Parathyroid adenoma (tissue), 2 donors: Measurements from ENCODE around the gene TRMT61A.

ENCODE experiments used
- H2AFZ ChIP-seq: fragments of 300-600 bp; sonication (generic); one replicate; pipeline ENCODE4 v1.7.0; 2017; ENCODE audit warnings: antibody characterized with exemption, mild to moderate bottlenecking
- H3K27ac ChIP-seq: fragments of 300-600 bp; sonication (generic); one replicate; pipeline ENCODE4 v1.7.0; 2017
- H3K27me3 ChIP-seq: fragments of 300-600 bp; sonication (generic); one replicate; pipeline ENCODE4 v1.7.0; 2017; ENCODE audit warnings: low read length; ENCODE audit not compliant: control insufficient read depth, insufficient read depth
- H3K36me3 ChIP-seq: fragments of 300-600 bp; sonication (generic); one replicate; pipeline ENCODE4 v1.7.0; 2017; ENCODE audit warnings: low read length; ENCODE audit not compliant: control insufficient read depth, insufficient read depth
- H3K4me1 ChIP-seq: fragments of 300-600 bp; sonication (generic); one replicate; pipeline ENCODE4 v1.7.0; 2017; ENCODE audit warnings: control low read depth
- H3K4me2 ChIP-seq: fragments of 300-600 bp; sonication (generic); one replicate; pipeline ENCODE4 v1.7.0; 2017; ENCODE audit warnings: low read length
- H3K4me3 ChIP-seq: fragments of 300-600 bp; sonication (generic); one replicate; pipeline ENCODE4 v1.7.0; 2017; ENCODE audit warnings: low read depth, low read length
- H3K79me2 ChIP-seq: fragments of 300-600 bp; sonication (generic); one replicate; pipeline ENCODE4 v1.7.0; 2017; ENCODE audit warnings: control low read depth
- H3K9ac ChIP-seq: fragments of 300-600 bp; sonication (generic); one replicate; pipeline ENCODE4 v1.7.0; 2017; ENCODE audit warnings: mild to moderate bottlenecking
- H3K9me3 ChIP-seq: fragments of 300-600 bp; sonication (generic); one replicate; pipeline ENCODE4 v1.7.0; 2017; ENCODE audit warnings: low read length; ENCODE audit not compliant: control insufficient read depth
- TF ChIP-seq, protein P1 (sequence below): fragments of 300-600 bp; sonication (generic); IDR thresholded peaks from one replicate; pipeline ENCODE4 v1.7.0; 2017; ENCODE audit warnings: antibody characterized with exemption, mild to moderate bottlenecking
- donor health status: primary hyperparathyroidism.

Gene TRMT61A

DNA sequence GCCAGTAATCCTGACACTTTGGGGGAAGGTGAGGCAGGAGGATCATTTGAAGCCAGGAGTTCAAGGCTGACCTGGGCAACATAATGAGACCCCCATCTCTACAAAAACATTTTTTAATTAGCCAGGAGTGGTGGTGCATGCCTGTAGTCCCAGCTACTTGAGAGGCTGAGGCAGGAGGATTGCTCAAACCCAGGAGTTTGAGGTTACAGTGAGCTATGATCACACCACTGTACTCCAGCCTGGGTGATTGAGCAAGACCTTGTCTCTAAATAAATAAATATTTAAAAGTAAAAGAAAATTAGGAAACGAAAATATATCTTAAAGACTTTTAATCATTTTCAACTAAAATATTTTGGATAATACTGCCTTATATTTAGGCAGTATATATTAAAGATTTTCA lies 32.2 kb upstream of the TRMT61A start:
- H3K27ac ChIP-seq, result no peak overlapping the region
- H3K36me3 ChIP-seq, result no peaks in the 10 kb centered on the region

DNA sequence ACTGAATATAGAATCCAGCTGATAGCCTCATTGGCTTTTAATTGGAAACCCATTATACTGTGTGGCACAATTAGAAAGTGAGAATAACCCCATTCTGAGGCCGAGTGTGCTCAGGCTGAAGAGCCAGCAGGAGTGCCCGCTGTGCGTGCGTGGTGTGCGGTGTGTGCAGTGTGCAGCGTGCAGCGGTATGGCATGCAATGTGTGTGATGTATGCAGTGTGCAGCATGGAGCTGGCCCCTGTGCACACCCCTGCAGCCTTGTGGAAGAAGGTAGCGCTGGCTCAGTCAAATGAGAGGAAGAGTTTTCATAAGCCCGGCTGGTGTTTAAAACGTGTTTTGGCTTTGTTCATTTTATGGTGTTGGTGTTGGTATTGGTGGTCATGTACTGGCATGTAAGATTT lies 29.3 kb upstream of the TRMT61A start:
- no peak overlapping the region for H3K27ac ChIP-seq

More for the DNA sequence above, 32.2 kb upstream of the TRMT61A start:
- Histone ChIP-seq H3K4me1 (no peaks in the 10 kb centered on the region), H3K4me3 (no peak overlapping the region), H3K27me3 (no peaks in the 10 kb centered on the region), H3K9ac (no peak overlapping the region), H3K9me3 (no peaks in the 10 kb centered on the region), H2AFZ (no peak overlapping the region), H3K4me2 (no peak overlapping the region), H3K79me2 (no peaks in the 10 kb centered on the region)
- TF ChIP-seq, protein P1, sequence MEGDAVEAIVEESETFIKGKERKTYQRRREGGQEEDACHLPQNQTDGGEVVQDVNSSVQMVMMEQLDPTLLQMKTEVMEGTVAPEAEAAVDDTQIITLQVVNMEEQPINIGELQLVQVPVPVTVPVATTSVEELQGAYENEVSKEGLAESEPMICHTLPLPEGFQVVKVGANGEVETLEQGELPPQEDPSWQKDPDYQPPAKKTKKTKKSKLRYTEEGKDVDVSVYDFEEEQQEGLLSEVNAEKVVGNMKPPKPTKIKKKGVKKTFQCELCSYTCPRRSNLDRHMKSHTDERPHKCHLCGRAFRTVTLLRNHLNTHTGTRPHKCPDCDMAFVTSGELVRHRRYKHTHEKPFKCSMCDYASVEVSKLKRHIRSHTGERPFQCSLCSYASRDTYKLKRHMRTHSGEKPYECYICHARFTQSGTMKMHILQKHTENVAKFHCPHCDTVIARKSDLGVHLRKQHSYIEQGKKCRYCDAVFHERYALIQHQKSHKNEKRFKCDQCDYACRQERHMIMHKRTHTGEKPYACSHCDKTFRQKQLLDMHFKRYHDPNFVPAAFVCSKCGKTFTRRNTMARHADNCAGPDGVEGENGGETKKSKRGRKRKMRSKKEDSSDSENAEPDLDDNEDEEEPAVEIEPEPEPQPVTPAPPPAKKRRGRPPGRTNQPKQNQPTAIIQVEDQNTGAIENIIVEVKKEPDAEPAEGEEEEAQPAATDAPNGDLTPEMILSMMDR, result no peak

DNA sequence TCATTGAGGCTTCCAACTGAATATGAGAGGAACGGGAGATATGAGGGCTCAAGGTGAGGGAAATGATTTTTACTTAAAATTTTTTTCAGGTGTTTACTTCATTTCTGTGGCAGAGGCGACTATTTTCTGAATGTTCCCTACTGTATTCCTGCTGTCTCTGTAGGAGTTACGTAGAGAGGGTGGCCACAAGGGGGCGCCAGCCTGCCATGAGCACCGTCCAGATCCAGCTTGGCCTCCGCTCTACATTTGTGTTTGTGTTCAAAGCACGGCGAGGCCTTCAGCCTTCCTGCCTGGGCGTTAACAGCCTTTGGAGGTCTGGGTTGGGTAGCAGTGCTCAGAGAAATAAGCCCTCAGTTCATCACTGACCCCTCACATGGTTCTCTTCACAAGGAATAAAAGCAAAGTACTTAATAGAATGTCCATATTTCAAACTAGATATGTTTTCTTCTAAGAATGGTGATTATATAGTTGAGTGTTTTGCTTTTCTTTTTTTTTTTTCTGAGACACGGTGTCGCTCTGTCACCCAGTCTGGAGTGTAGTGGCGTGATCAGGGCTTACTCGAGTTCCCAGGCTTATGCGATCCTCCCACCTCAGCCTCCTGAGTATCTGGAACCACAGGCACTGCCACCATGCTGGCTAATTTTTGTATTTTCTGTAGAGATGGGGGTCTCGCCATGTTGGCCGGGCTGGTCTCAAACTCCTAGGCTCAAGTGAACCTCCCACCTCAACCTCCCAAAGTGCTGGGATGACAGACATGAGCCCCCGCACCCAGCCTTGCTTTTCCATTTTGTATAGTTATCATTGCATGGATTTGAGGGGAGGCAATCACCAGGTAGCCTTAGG lies 28.6 kb upstream of the TRMT61A start:
- H3K4me3 ChIP-seq, result no peak overlapping the region
- no peaks in the 10 kb centered on the region for H3K9me3 ChIP-seq

More for the DNA sequence above, 29.3 kb upstream of the TRMT61A start:
- Histone ChIP-seq H3K9me3 (no peaks in the 10 kb centered on the region), H3K36me3 (no peaks in the 10 kb centered on the region), H2AFZ (no peak overlapping the region), H3K4me2 (no peak overlapping the region), H3K9ac (no peak overlapping the region), H3K4me3 (no peak overlapping the region), H3K4me1 (no peaks in the 10 kb centered on the region), H3K27me3 (no peaks in the 10 kb centered on the region), H3K79me2 (no peaks in the 10 kb centered on the region)
- TF ChIP-seq, protein P1, result no peak

DNA sequence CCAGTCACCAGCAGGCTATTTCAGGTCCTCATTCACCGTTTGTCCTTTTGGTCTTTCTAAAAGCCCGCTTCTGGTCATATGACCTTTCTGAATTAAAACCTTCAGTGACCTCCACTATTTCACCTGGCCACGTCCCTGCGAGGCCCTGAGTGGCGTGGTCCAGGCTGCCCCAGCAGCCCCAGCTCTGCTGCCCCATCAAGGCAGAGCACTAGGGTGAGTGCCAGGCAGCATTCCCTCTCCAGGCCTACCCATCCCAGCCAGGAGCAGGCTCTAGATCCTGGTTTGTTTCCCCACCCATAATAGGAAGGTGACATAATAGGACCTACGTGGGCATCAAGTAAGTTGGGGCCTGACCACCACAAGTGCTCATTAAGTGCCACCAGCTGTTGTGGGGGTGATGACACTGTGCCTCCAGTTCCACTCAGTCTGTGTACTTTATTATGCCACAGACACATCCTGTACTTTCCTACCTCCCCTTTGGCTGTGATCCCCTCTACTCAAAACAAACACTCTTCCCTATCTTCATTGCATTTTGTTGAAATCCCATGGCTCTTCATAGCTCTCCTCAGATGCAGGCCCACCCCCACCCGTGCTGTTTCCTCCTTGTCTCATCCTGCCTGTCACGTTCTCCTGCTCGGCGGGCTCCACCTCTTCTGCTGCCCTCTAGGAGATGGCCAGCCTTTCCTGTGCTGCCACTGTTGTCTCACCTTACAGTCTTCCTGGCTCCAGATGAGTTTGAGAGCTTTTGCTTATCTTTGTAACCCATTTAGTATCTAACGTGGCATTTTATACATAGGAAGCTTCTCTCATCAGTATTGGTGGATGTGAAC lies 27.7 kb upstream of the TRMT61A start:
- H2AFZ ChIP-seq, result no peak overlapping the region
- TF ChIP-seq, protein P1, result no peak
- no peak overlapping the region for H3K4me3 ChIP-seq
- no peak overlapping the region for H3K9ac ChIP-seq
- no peak overlapping the region for H3K27ac ChIP-seq
- H3K4me1 ChIP-seq, result no peaks in the 10 kb centered on the region
- H3K36me3 ChIP-seq, result no peaks in the 10 kb centered on the region
- H3K9me3 ChIP-seq, result no peaks in the 10 kb centered on the region
- H3K4me2 ChIP-seq, result no peak overlapping the region
- no peaks in the 10 kb centered on the region for H3K27me3 ChIP-seq
- no peaks in the 10 kb centered on the region for H3K79me2 ChIP-seq

More for the DNA sequence above, 28.6 kb upstream of the TRMT61A start:
- Histone ChIP-seq H3K27me3 (no peaks in the 10 kb centered on the region), H3K4me1 (no peaks in the 10 kb centered on the region), H3K9ac (no peak overlapping the region), H3K79me2 (no peaks in the 10 kb centered on the region), H3K36me3 (no peaks in the 10 kb centered on the region), H3K27ac (no peak overlapping the region), H3K4me2 (no peak overlapping the region), H2AFZ (no peak overlapping the region)
- TF ChIP-seq, protein P1, result peak; percentile 96
